PFSK-1 (cell line): ENCODE measurements around the gene CNTNAP5.

ENCODE experiments used
- POLR2AphosphoS5 ChIP-seq: IDR thresholded peaks from 2 replicates; pipeline ENCODE4 v1.6.1; 2012; ENCODE audit warnings: low read depth, mild to moderate bottlenecking, control low read depth, low read length, moderate library complexity
- SIN3A ChIP-seq: IDR thresholded peaks from 2 replicates; pipeline ENCODE4 v1.6.1; 2012; ENCODE audit warnings: mild to moderate bottlenecking, low read length, moderate library complexity, borderline replicate concordance; ENCODE audit not compliant: insufficient read depth

DNA sequence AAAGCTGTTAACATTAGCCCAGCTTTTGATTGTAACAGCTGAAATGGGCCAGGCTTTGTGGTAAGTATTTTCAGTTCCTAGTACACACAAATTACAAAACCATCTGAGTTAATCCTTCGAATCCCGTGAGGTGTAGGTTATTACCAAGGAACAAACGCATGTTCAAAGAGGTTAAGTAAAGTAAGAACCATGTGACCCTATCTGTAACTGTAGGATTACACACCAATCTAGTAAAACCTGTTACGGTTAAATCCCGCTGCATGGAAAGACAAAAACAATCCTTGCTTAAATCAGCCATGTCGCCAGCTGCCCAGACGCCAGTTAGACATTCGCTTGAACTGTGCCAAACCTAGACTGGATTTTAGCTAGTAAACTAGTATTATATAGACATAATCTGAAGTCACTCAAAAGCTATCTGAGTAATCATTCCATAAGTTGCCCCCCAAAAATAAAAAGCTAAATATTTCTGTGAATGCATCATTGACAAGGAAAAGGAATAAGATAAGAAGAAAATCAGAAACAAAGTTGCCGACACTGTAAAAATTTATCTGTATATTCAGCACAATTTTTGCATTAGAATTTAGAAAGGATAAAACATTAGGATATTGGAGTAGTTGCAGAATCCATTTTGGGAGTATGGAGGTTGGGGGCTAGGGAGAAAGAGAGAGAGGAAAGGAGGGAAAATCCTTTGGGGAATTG, 638.0 kb downstream of the CNTNAP5 start:
- no peak for TF ChIP-seq POLR2AphosphoS5
- TF ChIP-seq SIN3A, result no peak
